Measurements from ENCODE around the gene FOLH1. TPM values are rescaled to one million over a fixed set of nuclear protein-coding genes. Genes with fewer than 3 reads are reported as not detected.
"Not testable (repeated sequence)": the region's sequence is repeated elsewhere in the genome, so short reads cannot be mapped to it uniquely, and the experiment has no call there.

FOLH1 gene
- total RNA-seq, 1 donor from 2014 or later: 1.1 TPM

- not testable (repeated sequence) for H3K27me3 Mint-ChIP-seq (ENCODE audit: unreplicated experiment); H3K9me3 Mint-ChIP-seq (ENCODE audit: unreplicated experiment); H3K4me3 Mint-ChIP-seq (ENCODE audit: unreplicated experiment); H3K36me3 Mint-ChIP-seq (ENCODE audit: unreplicated experiment); DNase-seq; H3K4me1 Mint-ChIP-seq (ENCODE audit: low read depth, unreplicated experiment); H3K27ac Mint-ChIP-seq (ENCODE audit: unreplicated experiment)
These were observed 16.9 kb upstream of the FOLH1 start for GRCh38 chr11:49225255-49225785.

- Mint-ChIP-seq H3K36me3 (ENCODE audit: unreplicated experiment) (no peaks in the 10 kb centered on the region), H3K27ac (ENCODE audit: unreplicated experiment) (no peak overlapping the region), H3K9me3 (ENCODE audit: unreplicated experiment) (no peaks in the 10 kb centered on the region), H3K27me3 (ENCODE audit: unreplicated experiment) (peaks cover 1% of the 10 kb centered on the region), H3K4me1 (ENCODE audit: low read depth, unreplicated experiment) (no peaks in the 10 kb centered on the region), H3K4me3 (ENCODE audit: unreplicated experiment) (no peak overlapping the region)
- DNase-seq: no peak
- TF ChIP-seq CTCF (IDR thresholded peaks at IDR 0.05; ENCODE audit: partially characterized antibody, unreplicated experiment): no peak
These were observed 12.7 kb upstream of the FOLH1 start for GRCh38 chr11:49221112-49221511.

DNA sequence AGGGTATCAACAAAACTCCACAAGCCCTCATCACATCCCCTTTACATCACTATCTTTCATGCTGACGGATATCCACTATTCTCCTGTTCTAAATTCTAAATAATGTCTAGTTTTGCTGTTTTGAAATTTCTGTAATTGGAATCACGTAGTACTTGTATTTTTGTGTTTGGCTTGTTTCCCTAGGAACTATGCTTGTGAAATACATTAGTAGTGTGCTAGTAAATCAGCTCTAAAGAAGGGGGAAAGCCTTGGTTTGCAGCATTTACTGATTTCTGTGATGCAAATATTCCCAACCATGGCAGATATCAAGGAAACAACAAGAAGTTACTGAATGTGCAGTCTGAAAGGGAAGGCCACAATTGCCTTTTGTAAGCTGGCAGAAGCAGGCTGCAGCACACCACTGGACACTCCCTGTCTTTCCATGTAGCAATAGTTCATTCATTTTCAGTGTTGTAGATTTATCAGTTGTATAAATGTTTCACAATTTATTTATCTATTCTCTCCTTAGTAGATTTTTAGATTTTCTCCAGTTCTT is 4.7 kb upstream of the FOLH1 start:
- Mint-ChIP-seq H3K27ac (ENCODE audit: unreplicated experiment) (no peak overlapping the region), H3K27me3 (ENCODE audit: unreplicated experiment) (peaks cover 4% of the 10 kb centered on the region), H3K4me1 (ENCODE audit: low read depth, unreplicated experiment) (no peaks in the 10 kb centered on the region), H3K36me3 (ENCODE audit: unreplicated experiment) (no peaks in the 10 kb centered on the region), H3K9me3 (ENCODE audit: unreplicated experiment) (no peaks in the 10 kb centered on the region), H3K4me3 (ENCODE audit: unreplicated experiment) (no peak overlapping the region)
- no peak for TF ChIP-seq CTCF (IDR thresholded peaks at IDR 0.05; ENCODE audit: partially characterized antibody, unreplicated experiment)
- no peak for DNase-seq

DNA sequence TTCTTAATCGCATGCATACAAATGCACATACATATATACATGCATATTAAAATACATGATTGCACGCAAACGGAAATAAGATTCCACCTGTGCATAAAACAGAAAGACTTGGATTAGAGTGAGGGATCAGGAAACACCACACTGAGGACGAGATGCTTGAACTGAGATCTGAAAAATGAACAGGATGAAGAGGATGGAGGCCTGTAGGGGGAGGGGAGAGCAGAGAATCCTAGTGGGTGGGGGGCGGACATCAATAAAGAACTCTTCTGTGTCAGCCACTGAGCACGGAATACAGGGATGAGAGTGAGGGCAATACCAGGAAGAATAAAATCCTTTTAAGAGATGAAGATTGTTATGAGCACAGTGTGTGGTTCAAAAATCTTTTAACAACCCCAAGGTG is 1.4 kb downstream of the FOLH1 start:
- DNase-seq; H3K36me3 Mint-ChIP-seq (ENCODE audit: unreplicated experiment); H3K27me3 Mint-ChIP-seq (ENCODE audit: unreplicated experiment); H3K9me3 Mint-ChIP-seq (ENCODE audit: unreplicated experiment); H3K4me3 Mint-ChIP-seq (ENCODE audit: unreplicated experiment); H3K27ac Mint-ChIP-seq (ENCODE audit: unreplicated experiment); H3K4me1 Mint-ChIP-seq (ENCODE audit: low read depth, unreplicated experiment): not testable (repeated sequence)

- Mint-ChIP-seq H3K27me3 (ENCODE audit: unreplicated experiment) (no peaks in the 10 kb centered on the region), H3K4me1 (ENCODE audit: low read depth, unreplicated experiment) (peaks cover 3% of the 10 kb centered on the region), H3K4me3 (ENCODE audit: unreplicated experiment) (no peak overlapping the region), H3K27ac (ENCODE audit: unreplicated experiment) (no peak overlapping the region), H3K9me3 (ENCODE audit: unreplicated experiment) (peaks cover 8% of the 10 kb centered on the region), H3K36me3 (ENCODE audit: unreplicated experiment) (no peaks in the 10 kb centered on the region)
- DNase-seq: no peak
- TF ChIP-seq CTCF (IDR thresholded peaks at IDR 0.05; ENCODE audit: partially characterized antibody, unreplicated experiment): no peak
These were observed 6.0 kb downstream of the FOLH1 start for GRCh38 chr11:49202287-49202976.

DNA sequence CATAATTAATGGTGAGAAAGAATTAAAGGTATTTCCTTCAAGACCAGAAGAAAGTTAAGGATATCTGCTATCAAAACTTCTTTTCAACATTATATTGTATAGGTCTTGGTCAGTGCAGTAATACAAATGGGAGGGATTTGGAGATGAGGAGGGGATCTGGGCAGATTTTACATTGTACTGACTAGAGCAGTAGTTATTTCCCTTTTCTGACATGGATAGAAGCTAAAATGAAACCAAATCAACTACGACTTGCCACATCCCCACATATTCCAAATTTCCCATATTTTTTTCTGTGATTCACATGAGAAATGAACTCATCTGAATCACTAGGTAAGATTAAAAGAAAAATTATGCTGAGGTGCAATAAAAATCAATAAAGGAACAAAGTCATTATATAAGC is 11.6 kb downstream of the FOLH1 start:
- H3K27me3 Mint-ChIP-seq (ENCODE audit: unreplicated experiment): not testable (repeated sequence)

DNA sequence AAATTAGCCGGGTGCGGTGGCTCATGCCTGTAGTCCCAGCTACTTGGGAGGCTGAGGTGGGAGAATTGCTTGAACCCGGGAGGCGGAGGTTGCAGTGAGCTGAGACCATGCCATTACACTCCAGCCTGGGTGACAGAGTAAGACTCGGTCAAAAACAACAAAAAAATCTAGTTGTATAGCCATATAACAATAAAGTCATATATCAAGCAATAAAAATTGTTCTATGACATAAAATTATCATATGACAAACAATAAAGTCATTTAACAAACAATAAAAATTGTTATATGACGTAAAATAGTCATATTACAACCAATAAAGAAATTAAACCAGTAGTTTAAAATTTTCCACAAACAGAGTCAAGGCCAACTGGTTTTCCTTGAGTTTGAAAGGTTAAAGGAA is 12.4 kb downstream of the FOLH1 start:
- H3K36me3 Mint-ChIP-seq (ENCODE audit: unreplicated experiment); H3K27me3 Mint-ChIP-seq (ENCODE audit: unreplicated experiment); DNase-seq; H3K27ac Mint-ChIP-seq (ENCODE audit: unreplicated experiment); H3K4me1 Mint-ChIP-seq (ENCODE audit: low read depth, unreplicated experiment); H3K4me3 Mint-ChIP-seq (ENCODE audit: unreplicated experiment); H3K9me3 Mint-ChIP-seq (ENCODE audit: unreplicated experiment): not testable (repeated sequence)

More for the DNA sequence above, 11.6 kb downstream of the FOLH1 start:
- not testable (repeated sequence) for H3K4me3 Mint-ChIP-seq (ENCODE audit: unreplicated experiment); H3K4me1 Mint-ChIP-seq (ENCODE audit: low read depth, unreplicated experiment); H3K36me3 Mint-ChIP-seq (ENCODE audit: unreplicated experiment); H3K27ac Mint-ChIP-seq (ENCODE audit: unreplicated experiment); DNase-seq; H3K9me3 Mint-ChIP-seq (ENCODE audit: unreplicated experiment)

GRCh38 chr11:49190287-49190686 is 18.1 kb downstream of the FOLH1 start:
- not testable (repeated sequence) for DNase-seq; H3K27me3 Mint-ChIP-seq (ENCODE audit: unreplicated experiment); H3K9me3 Mint-ChIP-seq (ENCODE audit: unreplicated experiment); H3K27ac Mint-ChIP-seq (ENCODE audit: unreplicated experiment); H3K36me3 Mint-ChIP-seq (ENCODE audit: unreplicated experiment); H3K4me1 Mint-ChIP-seq (ENCODE audit: low read depth, unreplicated experiment); H3K4me3 Mint-ChIP-seq (ENCODE audit: unreplicated experiment)

GRCh38 chr11:49186225-49186624 is 22.2 kb downstream of the FOLH1 start:
- H3K9me3 Mint-ChIP-seq (ENCODE audit: unreplicated experiment); H3K27me3 Mint-ChIP-seq (ENCODE audit: unreplicated experiment); DNase-seq; H3K27ac Mint-ChIP-seq (ENCODE audit: unreplicated experiment); H3K4me1 Mint-ChIP-seq (ENCODE audit: low read depth, unreplicated experiment); H3K36me3 Mint-ChIP-seq (ENCODE audit: unreplicated experiment); H3K4me3 Mint-ChIP-seq (ENCODE audit: unreplicated experiment): not testable (repeated sequence)

Measured in glutamatergic neuron (in vitro differentiated cells).